Measurements from ENCODE around the gene RHEBL1. TPM values are rescaled to one million over a fixed set of nuclear protein-coding genes. Genes with fewer than 3 reads are reported as not detected.

RHEBL1 gene
- polyA plus RNA-seq, 10 donors: 0.93 to 2.6 (median 1.3) TPM

DNA sequence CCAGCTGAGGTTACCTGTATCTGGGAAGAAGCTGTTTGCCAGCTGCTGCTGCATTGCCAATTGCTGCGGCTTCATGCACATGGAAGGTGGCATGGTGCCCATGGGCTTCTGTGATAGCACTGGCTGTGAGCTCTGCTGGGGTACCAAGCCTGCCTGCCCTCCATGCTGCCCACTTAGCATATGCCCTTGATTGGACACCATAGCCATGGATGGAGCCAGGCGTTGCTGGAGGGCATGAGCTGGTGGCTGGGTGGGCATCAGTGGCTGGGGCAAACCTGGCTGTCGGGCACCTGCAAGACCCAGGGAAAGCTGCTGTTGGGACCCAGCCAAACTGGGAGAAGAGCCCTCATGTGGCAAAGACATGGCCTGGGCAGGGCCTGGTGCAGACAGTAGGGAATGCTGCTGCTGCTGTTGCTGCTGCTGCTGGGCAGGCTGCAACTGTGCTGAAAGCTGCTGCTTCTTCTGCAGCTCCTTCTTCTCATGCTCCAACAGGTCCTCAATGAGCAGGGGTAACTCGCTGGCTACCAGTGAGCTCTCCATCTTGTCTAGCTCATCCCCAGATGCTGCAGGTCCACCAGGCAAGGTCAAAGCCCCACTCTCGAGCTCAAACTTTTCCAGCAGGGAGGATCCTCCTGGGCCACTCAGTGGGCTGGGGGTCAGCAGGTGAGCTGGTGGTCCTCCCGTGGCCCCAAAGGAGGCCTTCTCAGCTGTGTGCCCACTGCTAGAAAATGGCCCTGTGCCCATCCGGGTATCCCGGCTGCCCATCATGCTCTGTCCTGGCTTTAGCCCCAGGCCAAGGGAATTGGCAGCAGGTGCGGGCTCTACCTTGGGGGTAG lies 32.5 kb downstream of the RHEBL1 start:
- DNase-seq: no peak

DNA sequence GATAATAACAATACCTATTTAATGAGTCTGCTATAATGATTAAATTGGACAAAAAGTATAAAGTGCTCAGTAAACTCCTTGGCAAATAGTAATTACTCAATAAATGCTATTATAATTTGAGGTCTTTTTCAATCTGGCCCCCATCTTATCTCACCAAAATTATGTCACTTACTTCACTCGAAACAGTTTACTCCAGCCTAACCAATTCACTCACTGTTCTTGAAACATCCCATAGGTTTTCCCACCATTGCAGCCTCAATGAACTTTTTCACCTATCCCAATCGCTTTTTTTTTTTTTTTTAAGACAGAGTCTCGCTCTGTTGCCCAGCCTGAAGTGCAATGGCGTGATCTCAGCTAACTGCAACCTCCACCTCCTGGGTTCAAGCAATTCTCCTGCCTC lies 33.8 kb downstream of the RHEBL1 start:
- no peak for DNase-seq

DNA sequence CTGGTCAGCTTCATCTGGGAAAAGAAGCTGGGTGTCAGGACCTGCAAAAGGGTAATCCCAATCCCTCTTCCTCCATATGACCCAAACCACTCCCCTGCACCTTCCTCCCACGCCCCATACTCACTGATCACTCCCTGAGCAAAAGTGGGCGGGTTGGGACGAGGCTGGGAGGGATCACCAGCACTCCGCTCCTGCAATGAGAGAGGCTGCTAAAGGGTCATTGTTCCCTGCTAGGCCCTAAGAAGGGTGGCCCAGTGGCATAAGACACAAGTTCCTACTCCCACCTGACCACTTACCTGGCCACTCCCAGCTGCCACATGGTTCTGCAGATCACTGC lies 35.5 kb downstream of the RHEBL1 start:
- no peak for DNase-seq

DNA sequence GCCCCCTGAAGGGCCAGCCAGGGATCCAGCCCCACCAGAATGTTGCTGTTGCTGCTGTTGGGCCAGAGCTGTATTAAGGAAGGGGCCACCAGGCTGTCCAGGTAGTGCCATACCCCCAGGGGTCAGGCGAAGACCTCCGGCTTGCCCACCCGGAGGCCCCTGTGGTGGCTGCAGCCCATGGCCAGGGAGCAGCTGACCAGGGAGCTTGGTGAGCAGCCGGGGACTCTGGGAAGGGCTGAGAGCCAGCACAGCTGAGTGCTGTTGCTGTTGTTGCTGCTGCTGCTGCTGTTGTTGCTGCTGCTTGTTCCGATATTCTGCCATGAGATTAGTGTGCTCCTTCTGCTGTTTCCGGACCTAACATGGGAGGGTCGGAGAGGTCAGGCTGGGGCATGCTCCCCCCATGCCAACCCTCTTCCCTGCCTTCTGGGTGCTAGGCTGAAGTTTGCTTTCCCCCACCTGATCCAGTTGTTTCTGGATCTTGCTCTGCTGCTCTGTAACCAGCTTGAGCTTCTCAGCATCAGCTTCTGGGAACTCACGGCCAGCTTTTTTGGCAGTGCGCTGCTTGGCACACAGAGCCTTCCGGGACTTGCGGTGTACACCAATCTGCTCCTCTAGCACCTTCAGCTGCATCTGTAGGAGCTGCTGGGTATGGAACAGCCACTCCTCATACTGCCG lies 36.0 kb downstream of the RHEBL1 start:
- no peak for DNase-seq

DNA sequence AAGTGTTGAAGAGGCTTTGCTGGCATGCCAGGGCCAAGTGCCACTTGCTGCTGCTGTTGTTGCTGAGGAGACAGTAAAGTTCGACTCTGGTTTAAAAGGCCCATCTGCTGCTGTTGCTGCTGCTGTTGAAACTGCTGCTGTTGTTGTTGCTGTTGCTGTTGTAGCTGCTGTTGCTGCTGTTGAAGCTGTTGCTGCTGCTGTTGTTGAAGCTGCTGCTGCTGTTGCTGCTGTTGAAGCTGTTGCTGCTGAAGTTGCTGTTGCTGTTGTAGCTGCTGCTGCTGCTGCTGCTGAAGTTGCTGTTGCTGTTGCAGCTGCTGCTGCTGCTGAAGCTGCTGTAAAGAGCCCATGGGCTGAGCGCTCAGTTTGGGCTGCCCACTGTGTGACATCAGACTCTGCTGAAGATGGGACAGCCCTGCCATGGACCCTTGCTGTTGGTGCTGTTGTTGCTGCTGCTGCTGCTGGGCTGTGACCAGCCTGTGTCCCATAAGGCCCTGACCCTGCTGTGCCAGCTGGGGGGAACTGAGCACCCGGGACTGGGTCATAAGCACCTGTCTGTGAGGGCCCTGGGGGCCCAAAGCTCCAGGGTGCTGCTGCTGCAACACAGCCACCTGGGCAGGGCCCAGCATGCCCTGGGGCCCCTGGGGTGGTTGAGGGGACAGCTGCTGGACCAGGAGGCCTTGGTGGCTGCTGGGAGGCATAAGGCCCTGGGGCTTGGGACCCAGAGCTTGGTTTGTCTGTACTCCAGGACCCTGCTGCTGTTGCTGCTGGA lies 36.9 kb downstream of the RHEBL1 start:
- DNase-seq: no peak

DNA sequence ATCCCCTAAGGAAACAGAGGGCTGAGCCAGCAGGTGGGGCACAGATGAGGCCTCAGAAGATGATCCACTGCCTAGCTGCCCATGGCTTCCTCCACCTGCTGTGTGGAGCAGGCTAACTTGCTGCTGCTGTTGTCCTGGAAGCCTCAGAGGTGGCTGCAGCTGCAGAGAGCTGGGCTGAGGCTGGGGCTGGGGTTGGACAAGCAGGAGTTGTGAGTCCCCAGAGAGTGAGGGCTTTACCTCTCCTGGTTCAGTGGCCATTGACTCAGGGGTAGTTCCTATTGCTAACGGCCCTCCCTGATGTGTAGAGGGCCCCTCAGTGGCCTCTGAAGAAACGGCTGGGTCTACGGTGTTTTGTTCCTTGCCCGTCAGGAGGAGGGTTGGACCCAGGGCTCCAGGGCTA lies 37.5 kb downstream of the RHEBL1 start:
- DNase-seq: no peak

DNA sequence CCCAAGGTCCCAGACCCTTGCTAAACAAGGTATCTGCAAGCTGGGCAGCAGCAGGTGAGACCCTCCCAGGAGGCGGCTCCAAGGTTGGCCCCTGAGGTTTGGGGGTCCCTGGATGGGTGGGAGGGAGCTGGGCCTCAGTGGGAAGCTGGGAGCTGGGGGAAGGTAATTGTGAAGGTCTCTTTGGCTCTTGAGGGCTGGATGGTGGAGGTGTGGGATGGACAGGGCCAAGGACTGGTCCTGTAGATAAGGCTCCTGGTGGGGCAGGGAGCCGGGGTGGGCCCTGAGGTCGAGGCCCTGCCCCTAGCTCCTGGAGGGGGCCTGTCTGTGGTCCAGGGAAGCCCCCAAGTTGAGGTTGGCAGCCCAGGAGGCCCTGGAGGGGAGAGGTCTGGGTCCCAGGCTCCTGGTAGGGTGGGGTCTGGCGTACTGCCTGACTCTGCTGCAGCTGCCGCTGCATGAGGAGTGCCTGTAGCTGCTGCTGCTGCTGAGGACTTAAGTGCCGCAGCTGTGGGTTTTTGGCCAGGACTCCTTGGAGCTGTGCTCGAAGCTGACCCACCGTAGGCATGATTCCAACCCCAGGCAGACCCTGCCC lies 38.1 kb downstream of the RHEBL1 start:
- peak in 2 of 3 donors; percentile 33 to 62 for DNase-seq

DNA sequence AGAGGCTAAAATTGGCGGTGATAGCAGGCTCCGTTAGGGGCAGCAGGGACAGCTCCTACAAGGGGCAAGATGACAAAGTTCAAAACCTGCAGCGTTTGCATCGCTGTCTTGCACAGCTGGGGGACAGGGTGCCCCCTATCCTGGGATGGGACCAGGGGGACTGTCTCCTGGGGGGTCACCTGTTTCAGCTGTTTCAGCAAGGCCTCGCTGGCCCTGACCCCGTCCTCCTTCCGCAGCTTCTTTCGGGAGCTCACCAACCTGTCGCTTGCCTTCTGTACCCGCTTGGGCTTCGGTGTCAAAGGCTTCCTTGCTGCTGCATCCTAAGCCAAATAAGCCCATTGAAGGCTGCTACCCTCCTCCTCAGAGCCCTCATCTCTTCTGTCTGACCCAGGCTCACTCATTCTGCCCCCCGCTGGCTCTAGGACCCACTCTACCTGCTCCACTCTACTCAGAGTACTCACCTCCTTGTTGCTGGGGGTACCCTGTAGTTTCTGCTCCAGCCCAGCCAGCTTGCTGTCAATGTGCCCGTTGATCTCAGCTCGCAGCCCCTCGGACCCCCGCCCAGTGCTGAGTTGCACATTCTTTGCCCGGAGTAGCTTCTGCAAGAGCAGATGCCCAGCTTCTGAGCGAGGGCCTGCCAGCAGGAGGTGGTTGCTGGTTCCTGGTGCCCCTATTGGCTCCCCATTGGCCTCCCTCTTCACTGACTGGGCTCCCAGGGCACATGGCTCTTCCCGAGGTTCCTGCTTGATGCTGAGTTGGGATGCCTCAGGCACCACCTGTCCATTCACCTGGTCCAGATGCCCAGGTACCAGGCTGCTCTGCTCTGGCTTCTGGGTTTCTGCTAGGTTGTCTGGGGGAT lies 38.8 kb downstream of the RHEBL1 start:
- DNase-seq: no peak

DNA sequence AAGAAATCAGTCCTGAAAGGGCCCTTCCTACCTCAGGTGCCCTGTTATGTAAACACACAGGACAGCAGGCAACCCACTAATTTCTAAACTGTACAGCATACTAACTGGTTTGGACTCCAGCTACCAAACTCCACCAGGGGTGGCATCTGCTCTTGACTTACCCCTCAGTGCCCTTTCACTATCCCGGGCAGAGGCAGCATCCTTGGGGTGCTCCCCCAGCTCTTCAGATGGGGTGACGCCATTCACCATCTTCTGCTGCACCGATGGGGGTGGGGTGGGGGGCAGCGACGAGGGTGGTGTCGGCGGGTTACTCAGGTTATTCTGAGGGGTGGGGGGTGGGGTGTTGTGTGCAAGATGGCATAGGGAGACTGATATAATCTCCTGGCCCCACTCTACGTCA lies 39.7 kb downstream of the RHEBL1 start:
- DNase-seq: no peak

DNA sequence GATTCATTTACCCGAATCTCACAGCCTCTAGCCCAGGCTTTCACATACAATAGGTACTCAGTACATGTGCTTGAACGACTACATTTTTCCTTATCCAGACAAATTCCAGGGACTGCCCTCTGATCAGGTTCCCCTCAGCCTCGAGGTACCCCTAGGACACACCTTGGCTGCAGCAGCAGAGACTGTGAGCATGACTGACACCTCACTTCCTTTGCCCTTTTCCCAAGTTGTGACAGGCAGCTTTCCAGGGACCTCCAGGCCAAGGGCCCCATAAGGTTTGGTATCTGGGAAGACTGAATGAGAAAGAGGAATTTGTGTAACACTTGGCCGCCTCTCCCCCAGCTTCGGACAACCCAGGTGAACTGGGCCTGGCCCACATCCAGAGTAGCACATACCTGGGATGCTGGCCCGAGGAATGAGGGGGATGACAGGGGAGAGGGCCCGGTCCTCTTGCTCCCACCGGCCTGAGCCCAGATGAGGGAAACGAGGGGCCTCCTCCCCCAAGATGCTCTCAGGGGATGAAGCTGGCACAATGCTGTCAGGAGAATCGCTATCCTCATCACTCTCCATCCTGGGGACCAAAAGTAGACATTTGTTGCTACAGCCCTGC lies 41.0 kb downstream of the RHEBL1 start:
- no peak for DNase-seq

DNA sequence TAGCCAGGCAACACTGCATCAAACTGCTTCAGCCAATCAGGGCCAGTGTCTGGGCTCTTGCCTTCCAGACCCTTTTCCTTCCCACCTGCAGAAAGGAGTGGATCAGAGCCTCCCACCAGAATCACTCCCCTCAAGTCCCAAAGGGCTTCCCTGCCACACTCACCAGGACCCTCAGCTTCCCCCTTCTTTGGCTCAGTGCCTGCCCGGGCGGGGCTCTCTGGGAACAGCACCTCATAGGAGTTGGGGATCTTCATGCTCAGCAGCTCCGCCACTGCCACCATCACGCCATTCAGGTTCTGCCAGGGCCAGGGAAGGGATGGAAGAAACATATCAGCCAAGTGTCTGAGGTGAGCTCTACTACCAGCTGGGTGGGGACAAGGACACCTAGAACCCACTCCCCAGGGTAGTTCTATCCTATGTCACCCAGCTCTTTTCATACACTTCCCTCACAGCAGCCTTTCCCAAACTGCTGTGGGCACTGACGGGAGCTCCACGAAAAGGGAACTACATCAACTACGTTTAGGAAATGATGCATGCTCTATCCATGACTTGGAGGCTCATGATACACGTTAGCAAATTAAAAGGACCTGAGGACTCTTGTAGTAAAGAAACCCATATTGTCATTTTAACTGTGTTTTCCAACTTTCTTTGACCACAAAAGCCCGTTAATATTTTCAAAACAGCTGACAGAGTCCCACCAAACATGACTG lies 41.8 kb downstream of the RHEBL1 start:
- DNase-seq: no peak

DNA sequence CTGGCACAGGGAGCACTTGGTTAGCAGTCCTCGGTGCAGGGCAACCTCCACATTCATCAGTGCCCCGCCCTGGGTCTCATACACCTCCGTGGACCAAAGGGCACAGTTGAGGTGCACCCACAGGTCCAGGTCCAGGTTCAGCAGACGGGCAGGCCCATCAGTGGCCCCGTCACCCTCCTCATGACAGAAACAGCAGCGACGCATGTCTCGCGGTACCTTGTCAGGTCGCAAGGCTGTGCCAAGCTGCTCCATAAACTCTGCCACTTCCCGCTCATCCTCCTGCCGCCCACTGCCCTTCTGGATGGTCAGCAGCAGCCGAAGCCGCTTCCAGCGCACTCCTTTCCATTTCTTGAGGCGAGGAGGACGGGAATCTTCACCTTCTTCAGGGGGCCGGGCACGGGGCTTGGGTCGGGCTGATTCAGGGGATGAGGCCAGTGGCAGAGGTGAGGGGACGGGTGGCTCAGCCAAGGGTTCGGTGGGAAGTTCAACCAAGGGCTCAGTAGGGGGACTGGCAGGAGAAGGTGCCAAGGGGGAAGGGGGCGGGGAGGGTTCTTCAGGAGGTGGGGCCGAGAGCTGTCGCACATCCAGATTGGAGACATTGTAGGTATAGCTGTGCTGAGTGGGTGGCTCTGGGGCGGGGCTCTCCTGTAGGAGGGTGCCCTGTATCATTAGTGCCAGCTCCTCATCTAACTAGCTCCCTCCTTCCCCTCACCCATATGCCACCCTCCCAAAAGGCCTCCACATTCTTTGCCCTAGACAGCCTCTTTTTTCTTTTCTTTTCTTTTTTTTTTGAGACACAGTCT lies 42.9 kb downstream of the RHEBL1 start:
- DNase-seq: no peak

DNA sequence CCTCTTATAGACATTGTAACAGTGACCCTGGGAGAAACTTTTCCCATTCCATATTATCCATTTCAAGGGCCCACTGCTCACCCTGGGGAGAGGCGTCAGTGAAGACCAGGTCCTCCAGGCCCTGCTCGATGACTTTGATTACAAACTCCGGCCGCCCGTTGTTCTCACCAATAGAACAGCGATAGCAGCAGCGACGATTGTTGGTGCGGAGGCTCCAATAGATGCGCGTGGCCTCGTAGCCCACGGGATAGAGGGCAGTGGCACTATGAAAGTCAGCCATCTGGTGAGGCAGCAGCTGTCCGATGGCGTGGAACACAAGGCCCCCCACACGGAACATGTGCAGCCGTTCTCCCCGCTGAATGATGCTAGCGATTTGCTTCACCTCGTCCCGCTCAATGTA lies 43.7 kb downstream of the RHEBL1 start:
- no peak for DNase-seq

DNA sequence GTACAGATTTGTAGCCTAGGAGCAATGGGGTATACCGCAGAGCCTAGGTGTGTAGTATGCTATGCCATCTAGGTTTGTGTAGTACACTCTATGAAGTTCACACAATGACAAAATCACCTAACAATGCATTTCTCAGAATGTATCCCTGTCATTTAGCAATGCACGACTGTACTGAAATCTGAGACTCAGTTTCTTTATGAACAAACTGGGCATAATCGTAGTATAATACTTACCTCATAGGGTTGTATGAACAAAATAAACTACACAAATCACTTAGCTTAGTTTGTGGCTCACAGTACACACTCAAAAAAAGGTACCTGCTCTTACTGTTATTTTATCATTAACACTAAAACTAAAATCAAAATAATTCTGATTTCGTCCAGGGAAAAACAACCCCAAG lies 44.3 kb downstream of the RHEBL1 start:
- no peak for DNase-seq

DNA sequence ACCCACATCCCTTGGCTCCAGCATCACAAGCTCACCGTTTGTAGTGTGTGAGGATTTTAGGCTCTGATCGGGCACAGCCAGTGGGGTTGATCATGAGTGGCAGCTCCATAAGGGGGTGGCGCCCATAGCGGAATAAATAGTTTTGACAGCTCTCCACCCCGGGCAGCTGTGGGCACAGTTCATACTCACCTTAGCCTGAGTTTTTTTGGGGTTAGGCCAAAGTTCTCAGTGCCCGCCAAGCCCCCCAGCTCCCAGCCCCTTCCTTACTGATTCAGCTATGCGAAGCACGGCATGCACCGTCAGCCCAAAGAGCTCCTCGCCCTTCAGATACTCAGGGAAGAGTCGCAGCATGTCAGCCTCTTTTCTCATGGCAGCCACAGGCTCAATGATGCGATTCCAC lies 45.2 kb downstream of the RHEBL1 start:
- no peak for DNase-seq

DNA sequence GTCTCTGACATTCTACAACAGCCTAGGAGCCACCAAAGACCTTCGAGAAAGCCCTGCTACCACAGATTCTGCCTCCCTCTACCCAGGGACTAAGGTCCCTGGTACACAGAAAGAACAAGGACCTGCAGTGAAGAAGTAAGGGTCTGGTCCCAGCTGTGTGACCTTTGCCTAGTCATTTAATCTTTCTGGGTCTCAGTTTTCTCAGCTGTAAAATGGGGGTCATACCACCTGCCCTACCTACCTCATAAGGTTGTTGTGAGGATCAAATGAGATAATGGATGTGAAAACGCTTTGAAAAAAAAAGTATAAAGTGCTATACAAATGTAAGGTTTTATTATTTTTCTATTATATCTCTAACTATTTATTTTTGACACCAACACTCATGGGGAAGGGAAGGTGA lies 46.0 kb downstream of the RHEBL1 start:
- DNase-seq: no peak

DNA sequence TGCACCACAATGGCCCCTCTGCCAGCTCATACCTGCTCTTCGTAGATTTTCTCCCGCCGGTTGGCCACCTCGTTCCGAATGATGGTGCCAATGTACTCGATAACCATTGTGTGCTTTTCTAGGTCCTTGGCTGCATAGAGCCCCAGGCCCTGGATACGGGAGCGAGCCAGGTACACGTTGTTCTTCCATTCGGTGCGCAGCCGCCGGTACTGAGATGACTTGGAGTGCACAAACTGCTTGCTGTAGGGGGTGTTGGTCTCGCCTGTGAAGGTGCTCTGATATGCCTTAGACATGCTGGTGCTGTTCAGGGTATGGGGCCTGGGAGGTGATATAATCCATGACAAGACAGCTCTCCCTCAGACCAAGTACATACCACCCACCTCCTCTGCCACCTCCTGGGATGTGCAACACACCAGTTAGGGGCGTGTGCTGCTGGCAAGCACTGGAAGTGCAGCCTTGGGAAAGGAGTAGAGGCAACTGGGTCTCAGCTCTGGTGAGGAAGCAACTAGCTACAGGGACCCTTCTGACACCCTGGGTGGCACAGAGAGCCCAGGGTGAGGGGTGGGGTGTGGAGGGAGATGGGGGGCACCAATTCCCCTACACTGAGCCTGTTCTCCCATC lies 47.1 kb downstream of the RHEBL1 start:
- no peak for DNase-seq

DNA sequence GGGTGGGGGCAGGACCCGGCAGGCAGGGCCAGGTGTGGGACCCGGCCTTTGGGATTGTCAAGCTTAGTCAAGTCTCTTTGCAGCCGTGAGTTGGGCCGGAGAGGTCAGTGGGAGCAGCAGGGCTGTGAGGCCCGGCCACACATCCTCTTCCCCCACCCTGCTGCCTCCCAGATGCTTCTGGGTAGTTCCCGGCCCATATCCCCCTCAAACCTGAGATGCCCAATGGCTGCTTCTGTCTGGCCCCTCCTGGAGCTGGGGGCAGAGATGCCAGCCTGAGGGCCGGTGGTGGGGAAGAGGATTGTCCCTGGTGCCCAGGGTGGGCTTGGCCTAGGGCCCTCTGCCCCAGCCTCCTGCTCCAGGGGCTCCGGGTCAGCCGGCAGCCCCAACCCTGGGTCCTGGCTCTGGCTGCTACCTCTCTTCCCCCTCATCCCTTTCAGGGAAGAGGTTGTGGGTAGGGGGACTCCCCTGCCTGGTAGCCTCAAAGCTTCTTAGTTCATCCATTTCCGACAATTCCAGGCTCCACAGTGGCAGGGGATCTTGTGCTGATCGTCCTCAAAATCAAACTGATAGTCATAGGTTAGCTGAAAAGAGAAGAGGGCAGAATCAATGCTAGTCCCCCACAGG lies 48.4 kb downstream of the RHEBL1 start:
- DNase-seq: no peak

DNA sequence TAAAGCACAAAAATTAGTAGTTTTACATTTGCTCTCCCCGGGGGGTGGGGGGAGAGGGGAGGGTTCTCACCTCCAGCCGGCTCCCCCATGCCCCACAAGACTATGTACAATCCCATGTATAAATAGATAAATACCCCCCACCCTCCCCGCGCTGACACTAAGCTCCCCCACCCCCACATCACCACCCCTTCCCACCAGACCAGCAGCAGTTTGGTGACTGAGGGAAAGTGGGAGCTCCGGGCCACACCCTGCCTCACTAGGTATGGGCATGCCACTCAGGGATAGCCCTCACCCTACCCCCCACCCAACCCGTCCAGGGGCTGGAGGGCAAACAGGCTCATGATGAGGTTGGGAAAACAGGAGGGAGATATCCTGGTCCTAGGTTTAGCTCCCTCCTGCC lies 49.3 kb downstream of the RHEBL1 start:
- DNase-seq: no peak
